AG04449 (cell line): ENCODE data around the gene AGPAT2.
A peak's percentile ranks its signal among the peaks of the same experiment; 100 is the strongest.

Experiments
- CTCF ChIA-PET: fragments of 350-600 bp; formaldehyde crosslinking; extraction: SDS; loops from one replicate; lab custom pipeline; 2021; ENCODE audit warnings: antibody characterized with exemption; lab: Yijun Ruan, JAX
- POLR2A ChIA-PET: fragments of 400-600, 350-600 bp; formaldehyde crosslinking; extraction: SDS; loops from one replicate; lab custom pipeline; 2020; ENCODE audit warnings: antibody characterized with exemption, inconsistent platforms; lab: Yijun Ruan, JAX
- DNase-seq: peaks from one replicate; pipeline ENCODE4 v3.0.0-alpha.2; 2010; ENCODE audit warnings: low read depth, low spot score
- H3K4me3 ChIP-seq: 2 replicates; pipeline ENCODE4 v1.5.1; 2011; ENCODE audit warnings: low read depth, mild to moderate bottlenecking, control low read depth, low read length
- CTCF ChIP-seq: IDR thresholded peaks from one replicate; pipeline ENCODE4 v1.5.1; 2011; ENCODE audit warnings: mild to moderate bottlenecking, moderate library complexity, low read length, control low read depth, inconsistent platforms; ENCODE audit not compliant: insufficient read depth; ENCODE audit errors: missing control alignments

AGPAT2 gene

GRCh38 chr9:136696502-136696901, 9.2 kb upstream of the AGPAT2 start:
- DNase-seq = no peak
- no peak overlapping the region for H3K4me3 ChIP-seq
- ChIA-PET POLR2A (interaction anchor here (0.6 kb wide), 1 partner anchor 128 kb away, joined by 3 read pairs; no protein-coding TSS in a partner anchor), CTCF (interaction anchor here (1.0 kb wide), 1 partner anchor 9 kb away, joined by 3 read pairs; the partner anchor contains the start of gene AGPAT2)
- no peak for TF ChIP-seq CTCF

- POLR2A ChIA-PET = interaction anchor here (0.6 kb wide), 1 partner anchor 129 kb away, joined by 3 read pairs; no protein-coding TSS in a partner anchor
- CTCF ChIA-PET = interaction anchor here (1.0 to 1.7 kb wide), 3 partner anchors 7 to 211 kb away, joined by 3 to 5 read pairs (median 4); partner anchors contain the start of gene AGPAT2
Measured at GRCh38 chr9:136695955-136696354, 8.7 kb upstream of the AGPAT2 start.

GRCh38 chr9:136695435-136695895, 8.2 kb upstream of the AGPAT2 start:
- POLR2A ChIA-PET = no interaction called here
- no peak for DNase-seq
- TF ChIP-seq CTCF = no peak
- CTCF ChIA-PET = interaction anchor here (0.6 to 2.1 kb wide), 5 partner anchors 8 to 211 kb away, joined by 3 to 6 read pairs (median 4); no protein-coding TSS in a partner anchor
- H3K4me3 ChIP-seq = no peak overlapping the region

More at GRCh38 chr9:136695955-136696354, 8.7 kb upstream of the AGPAT2 start:
- no peak overlapping the region for H3K4me3 ChIP-seq
- no peak for TF ChIP-seq CTCF
- no peak for DNase-seq

- H3K4me3 ChIP-seq = no peak overlapping the region
- no peak for DNase-seq
- CTCF ChIA-PET = interaction anchor here (0.6 to 2.1 kb wide), 6 partner anchors 8 to 210 kb away, joined by 3 to 6 read pairs (median 4); no protein-coding TSS in a partner anchor
- POLR2A ChIA-PET = no interaction called here
- no peak for TF ChIP-seq CTCF
Measured at GRCh38 chr9:136694872-136695247, 7.6 kb upstream of the AGPAT2 start.

GRCh38 chr9:136694163-136694871, 7.1 kb upstream of the AGPAT2 start:
- H3K4me3 ChIP-seq = no peak overlapping the region
- DNase-seq = no peak
- CTCF ChIA-PET = interaction anchor here (0.8 to 2.1 kb wide), 8 partner anchors 9 to 210 kb away, joined by 3 to 6 read pairs (median 4); no protein-coding TSS in a partner anchor
- POLR2A ChIA-PET = no interaction called here
- TF ChIP-seq CTCF = peak; percentile 81
